Measurements from ENCODE around the gene SELENOP. TPM values are rescaled to one million over a fixed set of nuclear protein-coding genes. Genes with fewer than 3 reads are reported as not detected.

Gene SELENOP
- total and polyA plus RNA-seq, 5 donors from 2014 or later = 0.62 to 0.99 TPM; not detected in 3

GRCh38 chr5:42810834-42811590, 680 bp downstream of the SELENOP start:
- no peak for ATAC-seq (ENCODE audit: low read depth in 2 of 2)

GRCh38 chr5:42808888-42809611, 2.6 kb downstream of the SELENOP start:
- Histone ChIP-seq H3K4me1 (ENCODE audit: control insufficient read depth, insufficient read depth, low read length, poor library complexity, severe bottlenecking) (no peaks in the 10 kb centered on the region), H3K9me3 (ENCODE audit: control insufficient read depth in 2 of 2, low read length in 2 of 2) (no peaks in the 10 kb centered on the region), H3K27ac (ENCODE audit: insufficient read depth, low read length, poor library complexity, severe bottlenecking) (no peak overlapping the region), H3K4me3 (ENCODE audit: low read depth, low read length) (no peak overlapping the region), H3K27me3 (ENCODE audit: control insufficient read depth, insufficient read depth, low read length) (no peaks in the 10 kb centered on the region), H3K36me3 (ENCODE audit: control insufficient read depth, insufficient read depth, low read length) (no peaks in the 10 kb centered on the region)
- Mint-ChIP-seq H3K4me3 (no peak overlapping the region), H3K27me3 (peaks cover 4% of the 10 kb centered on the region), H3K36me3 (no peaks in the 10 kb centered on the region), H3K27ac (no peak overlapping the region), H3K4me1 (peaks cover 0 to 4% (median 0%) of the 10 kb centered on the region in 4 donors), H3K9me3 (peaks cover 0 to 4% (median 0%) of the 10 kb centered on the region in 7 donors)
- DNase-seq (no peak), ATAC-seq (ENCODE audit: low read depth in 2 of 2) (no peak)

More at GRCh38 chr5:42810834-42811590, 680 bp downstream of the SELENOP start:
- Histone ChIP-seq H3K4me3 (ENCODE audit: low read depth, low read length) (no peak overlapping the region), H3K9me3 (ENCODE audit: control insufficient read depth in 2 of 2, low read length in 2 of 2) (no peaks in the 10 kb centered on the region), H3K27ac (ENCODE audit: insufficient read depth, low read length, poor library complexity, severe bottlenecking) (no peak overlapping the region), H3K4me1 (ENCODE audit: control insufficient read depth, insufficient read depth, low read length, poor library complexity, severe bottlenecking) (no peaks in the 10 kb centered on the region), H3K36me3 (ENCODE audit: control insufficient read depth, insufficient read depth, low read length) (no peaks in the 10 kb centered on the region), H3K27me3 (ENCODE audit: control insufficient read depth, insufficient read depth, low read length) (no peaks in the 10 kb centered on the region)
- H3K4me1 Mint-ChIP-seq = peaks cover 0 to 4% (median 0%) of the 10 kb centered on the region in 4 donors
- H3K36me3 Mint-ChIP-seq = no peaks in the 10 kb centered on the region
- no peaks in the 10 kb centered on the region for H3K9me3 Mint-ChIP-seq
- H3K27me3 Mint-ChIP-seq = peaks cover 4% of the 10 kb centered on the region
- no peak for DNase-seq
- H3K27ac Mint-ChIP-seq = no peak overlapping the region
- no peak overlapping the region for H3K4me3 Mint-ChIP-seq

- H3K27me3 ChIP-seq (ENCODE audit: control insufficient read depth, insufficient read depth, low read length) = no peaks in the 10 kb centered on the region
- H3K27me3 Mint-ChIP-seq = peaks cover 3% of the 10 kb centered on the region
- H3K4me3 Mint-ChIP-seq = no peak overlapping the region
- H3K4me1 Mint-ChIP-seq = peaks cover 0 to 4% (median 0%) of the 10 kb centered on the region in 4 donors
- no peaks in the 10 kb centered on the region for H3K9me3 ChIP-seq (ENCODE audit: control insufficient read depth in 2 of 2, low read length in 2 of 2)
- H3K4me3 ChIP-seq (ENCODE audit: low read depth, low read length) = no peak overlapping the region
- no peaks in the 10 kb centered on the region for H3K4me1 ChIP-seq (ENCODE audit: control insufficient read depth, insufficient read depth, low read length, poor library complexity, severe bottlenecking)
- ATAC-seq (ENCODE audit: low read depth in 2 of 2) (no peak), DNase-seq (no peak)
- H3K36me3 ChIP-seq (ENCODE audit: control insufficient read depth, insufficient read depth, low read length) = no peaks in the 10 kb centered on the region
- H3K27ac Mint-ChIP-seq = no peak overlapping the region
- no peak overlapping the region for H3K27ac ChIP-seq (ENCODE audit: insufficient read depth, low read length, poor library complexity, severe bottlenecking)
- H3K36me3 Mint-ChIP-seq = no peaks in the 10 kb centered on the region
- peaks cover 0 to 4% (median 0%) of the 10 kb centered on the region in 7 donors for H3K9me3 Mint-ChIP-seq
Measured at GRCh38 chr5:42807722-42808447, 3.8 kb downstream of the SELENOP start.

- H3K4me3 Mint-ChIP-seq = no peak overlapping the region
- no peak overlapping the region for H3K27ac Mint-ChIP-seq
- no peak overlapping the region for H3K27ac ChIP-seq (ENCODE audit: insufficient read depth, low read length, poor library complexity, severe bottlenecking)
- H3K36me3 ChIP-seq (ENCODE audit: control insufficient read depth, insufficient read depth, low read length) = no peaks in the 10 kb centered on the region
- peaks cover 0 to 3% (median 0%) of the 10 kb centered on the region in 4 donors for H3K4me1 Mint-ChIP-seq
- no peaks in the 10 kb centered on the region for H3K9me3 ChIP-seq (ENCODE audit: control insufficient read depth in 2 of 2, low read length in 2 of 2)
- no peak for ATAC-seq (ENCODE audit: low read depth in 2 of 2)
- no peaks in the 10 kb centered on the region for H3K27me3 ChIP-seq (ENCODE audit: control insufficient read depth, insufficient read depth, low read length)
- no peak overlapping the region for H3K4me3 ChIP-seq (ENCODE audit: low read depth, low read length)
- H3K9me3 Mint-ChIP-seq = peaks cover 0 to 4% (median 0%) of the 10 kb centered on the region in 7 donors
- H3K27me3 Mint-ChIP-seq = no peaks in the 10 kb centered on the region
- no peaks in the 10 kb centered on the region for H3K36me3 Mint-ChIP-seq
- H3K4me1 ChIP-seq (ENCODE audit: control insufficient read depth, insufficient read depth, low read length, poor library complexity, severe bottlenecking) = no peaks in the 10 kb centered on the region
- no peak for DNase-seq
Measured at GRCh38 chr5:42806701-42807262, 4.9 kb downstream of the SELENOP start.

- no peak for ATAC-seq (ENCODE audit: low read depth in 2 of 2)
- Mint-ChIP-seq H3K36me3 (no peaks in the 10 kb centered on the region), H3K4me1 (no peaks in the 10 kb centered on the region)
Measured at GRCh38 chr5:42806004-42806700, 5.5 kb downstream of the SELENOP start.

GRCh38 chr5:42804717-42805339, 6.9 kb downstream of the SELENOP start:
- Mint-ChIP-seq H3K36me3 (no peaks in the 10 kb centered on the region), H3K4me1 (no peaks in the 10 kb centered on the region), H3K27me3 (no peaks in the 10 kb centered on the region), H3K27ac (no peak overlapping the region), H3K9me3 (peaks cover 0 to 4% (median 0%) of the 10 kb centered on the region in 7 donors), H3K4me3 (no peak overlapping the region)
- no peak for DNase-seq
- H3K36me3 ChIP-seq (ENCODE audit: control insufficient read depth, insufficient read depth, low read length) = no peaks in the 10 kb centered on the region
- no peak for ATAC-seq (ENCODE audit: low read depth in 2 of 2)
- H3K9me3 ChIP-seq (ENCODE audit: control insufficient read depth in 2 of 2, low read length in 2 of 2) = no peaks in the 10 kb centered on the region
- H3K27ac ChIP-seq (ENCODE audit: insufficient read depth, low read length, poor library complexity, severe bottlenecking) = no peak overlapping the region
- H3K27me3 ChIP-seq (ENCODE audit: control insufficient read depth, insufficient read depth, low read length) = no peaks in the 10 kb centered on the region
- no peaks in the 10 kb centered on the region for H3K4me1 ChIP-seq (ENCODE audit: control insufficient read depth, insufficient read depth, low read length, poor library complexity, severe bottlenecking)
- H3K4me3 ChIP-seq (ENCODE audit: low read depth, low read length) = no peak overlapping the region

More at GRCh38 chr5:42806004-42806700, 5.5 kb downstream of the SELENOP start:
- Histone ChIP-seq H3K4me1 (ENCODE audit: control insufficient read depth, insufficient read depth, low read length, poor library complexity, severe bottlenecking) (no peaks in the 10 kb centered on the region), H3K27ac (ENCODE audit: insufficient read depth, low read length, poor library complexity, severe bottlenecking) (no peak overlapping the region), H3K4me3 (ENCODE audit: low read depth, low read length) (no peak overlapping the region), H3K9me3 (ENCODE audit: control insufficient read depth in 2 of 2, low read length in 2 of 2) (no peaks in the 10 kb centered on the region), H3K36me3 (ENCODE audit: control insufficient read depth, insufficient read depth, low read length) (no peaks in the 10 kb centered on the region), H3K27me3 (ENCODE audit: control insufficient read depth, insufficient read depth, low read length) (no peaks in the 10 kb centered on the region)
- Mint-ChIP-seq H3K4me3 (no peak overlapping the region), H3K9me3 (peaks cover 0 to 4% (median 0%) of the 10 kb centered on the region in 7 donors), H3K27ac (no peak overlapping the region), H3K27me3 (no peaks in the 10 kb centered on the region)
- no peak for DNase-seq
